ENCODE results near the gene FAM174A.
"Not testable (repeated sequence)": the region's sequence is repeated elsewhere in the genome, so short reads cannot be mapped to it uniquely, and the experiment has no call there.

The FAM174A gene

GRCh38 chr5:100595152-100595811 lies 60.1 kb downstream of the FAM174A start:
- no peak for TF ChIP-seq CTCF (IDR thresholded peaks at IDR 0.05; ENCODE audit: low read depth, low read length)
- Histone ChIP-seq H3K27me3 (ENCODE audit: insufficient read depth, low read depth, severe bottlenecking) (no peaks in the 10 kb centered on the region), H3K4me3 (ENCODE audit: low read depth, low read length) (no peak overlapping the region), H3K9me3 (ENCODE audit: severe bottlenecking) (no peaks in the 10 kb centered on the region), H3K27ac (no peak overlapping the region), H3K36me3 (no peaks in the 10 kb centered on the region)
- no peak for DNase-seq

GRCh38 chr5:100595812-100596173 lies 60.6 kb downstream of the FAM174A start:
- Histone ChIP-seq H3K27me3 (ENCODE audit: insufficient read depth, low read depth, severe bottlenecking) (no peaks in the 10 kb centered on the region), H3K9me3 (ENCODE audit: severe bottlenecking) (no peaks in the 10 kb centered on the region), H3K27ac (no peak overlapping the region), H3K4me3 (ENCODE audit: low read depth, low read length) (no peak overlapping the region), H3K36me3 (no peaks in the 10 kb centered on the region)
- no peak for DNase-seq
- no peak for TF ChIP-seq CTCF (IDR thresholded peaks at IDR 0.05; ENCODE audit: low read depth, low read length)

- no peaks in the 10 kb centered on the region for H3K36me3 ChIP-seq
- no peaks in the 10 kb centered on the region for H3K9me3 ChIP-seq (ENCODE audit: severe bottlenecking)
- H3K4me3 ChIP-seq (ENCODE audit: low read depth, low read length) = no peak overlapping the region
- TF ChIP-seq CTCF (IDR thresholded peaks at IDR 0.05; ENCODE audit: low read depth, low read length) = no peak
- no peaks in the 10 kb centered on the region for H3K27me3 ChIP-seq (ENCODE audit: insufficient read depth, low read depth, severe bottlenecking)
- no peak for DNase-seq
- no peak overlapping the region for H3K27ac ChIP-seq
Measured at GRCh38 chr5:100598446-100598845, 63.3 kb downstream of the FAM174A start.

GRCh38 chr5:100600298-100600994 lies 65.3 kb downstream of the FAM174A start:
- H3K4me3 ChIP-seq (ENCODE audit: low read depth, low read length) = no peak overlapping the region
- H3K27ac ChIP-seq = no peak overlapping the region
- DNase-seq = no peak
- no peaks in the 10 kb centered on the region for H3K27me3 ChIP-seq (ENCODE audit: insufficient read depth, low read depth, severe bottlenecking)
- no peaks in the 10 kb centered on the region for H3K9me3 ChIP-seq (ENCODE audit: severe bottlenecking)
- no peak for TF ChIP-seq CTCF (IDR thresholded peaks at IDR 0.05; ENCODE audit: low read depth, low read length)
- no peaks in the 10 kb centered on the region for H3K36me3 ChIP-seq

DNA sequence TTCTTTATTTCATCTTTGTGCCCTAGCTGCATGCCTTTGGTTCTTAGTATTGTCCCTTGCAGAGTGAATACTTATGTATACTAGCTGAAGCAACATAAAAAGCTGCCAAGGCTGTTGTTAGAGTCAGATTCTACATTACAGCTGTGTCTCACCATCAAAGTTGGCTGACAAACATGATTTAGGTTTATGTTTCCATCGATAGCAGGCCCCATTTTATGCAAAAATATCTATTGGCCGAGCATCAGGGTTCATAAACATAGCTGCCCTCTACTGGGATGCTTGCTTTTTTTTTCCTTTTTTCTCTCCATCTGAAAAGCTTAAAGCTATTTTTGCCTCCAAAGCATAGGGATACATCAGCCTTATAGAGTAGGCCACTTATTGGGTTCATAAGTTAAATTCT lies 68.0 kb downstream of the FAM174A start:
- H3K27me3 ChIP-seq (ENCODE audit: insufficient read depth, low read depth, severe bottlenecking) = no peaks in the 10 kb centered on the region
- H3K9me3 ChIP-seq (ENCODE audit: severe bottlenecking) = no peaks in the 10 kb centered on the region
- H3K36me3 ChIP-seq = no peaks in the 10 kb centered on the region
- no peak for DNase-seq
- H3K27ac ChIP-seq = no peak overlapping the region
- no peak for TF ChIP-seq CTCF (IDR thresholded peaks at IDR 0.05; ENCODE audit: low read depth, low read length)
- H3K4me3 ChIP-seq (ENCODE audit: low read depth, low read length) = no peak overlapping the region

DNA sequence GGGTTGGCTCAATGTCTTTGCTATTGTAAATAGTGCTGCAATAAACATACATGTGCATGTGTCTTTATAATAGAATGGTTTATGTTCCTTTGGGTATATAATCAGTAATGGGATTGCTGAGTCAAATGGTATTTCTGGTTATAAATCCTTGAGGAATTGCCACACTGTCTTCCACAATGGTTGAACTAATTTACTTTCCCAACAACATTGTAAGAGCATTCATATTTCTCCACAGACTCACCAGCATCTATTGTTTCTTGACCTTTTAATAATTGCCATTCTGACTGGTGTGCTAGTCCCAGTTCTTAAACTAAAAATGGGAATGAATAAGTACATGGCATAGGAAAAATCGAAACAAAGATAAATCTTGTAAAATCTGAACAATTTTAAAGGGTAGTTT lies 68.8 kb downstream of the FAM174A start:
- H3K27me3 ChIP-seq (ENCODE audit: insufficient read depth, low read depth, severe bottlenecking); H3K27ac ChIP-seq; DNase-seq; H3K4me3 ChIP-seq (ENCODE audit: low read depth, low read length); H3K36me3 ChIP-seq; H3K9me3 ChIP-seq (ENCODE audit: severe bottlenecking): not testable (repeated sequence)

Data from WERI-Rb-1 (cell line).